Measurements from ENCODE around the gene ADGRB2. TPM values are rescaled to one million over a fixed set of nuclear protein-coding genes. Genes with fewer than 3 reads are reported as not detected.

Gene ADGRB2
- total RNA-seq, 1 experiment from 2014 or later: 10.9 TPM

DNA sequence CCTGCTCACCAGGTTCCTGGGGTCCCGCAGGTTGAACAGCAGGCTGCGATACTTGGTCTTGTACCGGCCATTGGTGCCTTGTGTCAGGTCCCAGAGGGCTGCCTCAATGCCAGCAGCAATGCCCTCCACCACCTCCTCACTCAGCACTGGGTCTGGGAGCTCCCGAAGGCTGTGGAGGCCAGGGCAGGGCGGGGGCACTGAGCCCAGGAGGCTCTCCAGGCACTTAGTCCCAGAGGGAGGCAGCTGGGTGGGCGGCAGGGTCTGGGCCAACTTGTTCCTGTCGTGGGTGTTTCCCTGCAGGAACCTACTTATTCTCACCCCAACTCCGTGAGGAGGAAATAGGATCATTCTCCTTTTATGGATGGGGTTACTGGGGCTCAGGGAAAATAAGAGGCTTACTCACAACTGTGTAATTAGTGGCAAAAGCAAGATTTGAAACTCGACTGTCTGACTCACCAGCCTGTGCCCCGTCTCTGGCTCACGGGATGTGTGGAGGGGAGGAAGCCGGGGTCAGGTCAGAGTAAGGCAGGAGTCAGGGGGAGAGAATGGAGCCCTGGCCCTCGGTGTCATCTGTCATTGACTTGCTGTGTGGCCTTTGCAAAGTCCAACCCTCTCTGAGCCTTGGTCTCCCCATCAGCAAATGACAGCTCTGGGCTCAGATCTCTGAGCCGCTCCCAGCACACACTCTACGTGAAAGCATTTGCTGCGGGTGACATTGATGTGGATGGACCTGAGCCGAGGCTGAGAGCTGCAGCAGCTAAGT is 34.5 kb upstream of the ADGRB2 start:
- Histone ChIP-seq H2AFZ (ENCODE audit: low read length) (no peak overlapping the region), H3K27ac (ENCODE audit: insufficient read length, low read depth, low read length) (no peak overlapping the region), H3K27me3 (ENCODE audit: insufficient read depth, low read length) (no peaks in the 10 kb centered on the region), H3K18ac (ENCODE audit: insufficient read length, low read depth, low read length) (no peak overlapping the region), H3K4me2 (ENCODE audit: insufficient read depth, insufficient read length, low read length) (no peak overlapping the region), H2AK5ac (ENCODE audit: insufficient read length, low read length) (no peak overlapping the region), H4K20me1 (ENCODE audit: control insufficient read depth, insufficient read depth, insufficient read length) (no peaks in the 10 kb centered on the region), H4K8ac (replicated peaks; ENCODE audit: insufficient read length, low read depth, low read length) (no peak overlapping the region), H2BK12ac (ENCODE audit: insufficient read length, low read depth, low read length) (no peak overlapping the region), H3K9me3 (ENCODE audit: control insufficient read depth, low read depth, low read length) (no peaks in the 10 kb centered on the region), H3K4me1 (ENCODE audit: insufficient read depth, low read length) (no peaks in the 10 kb centered on the region), H2BK15ac (ENCODE audit: low read depth, low read length) (no peak overlapping the region), H3K79me2 (ENCODE audit: insufficient read depth, low read length) (no peaks in the 10 kb centered on the region), H4K5ac (ENCODE audit: insufficient read length, low read depth, low read length) (no peak overlapping the region), H3K9ac (ENCODE audit: extremely low read depth, insufficient read length, low read length) (no peak overlapping the region), H3K79me1 (ENCODE audit: insufficient read depth, low read depth, low read length, poor library complexity, severe bottlenecking) (no peaks in the 10 kb centered on the region), H3T11ph (ENCODE audit: low read length) (no peak overlapping the region), H3K23ac (ENCODE audit: insufficient read length, low read depth, low read length) (no peak overlapping the region), H2BK5ac (ENCODE audit: insufficient read length, low read length) (no peak overlapping the region), H4K91ac (ENCODE audit: insufficient read length, low read depth, low read length) (no peak overlapping the region), H2BK20ac (ENCODE audit: low read depth, low read length, poor library complexity, severe bottlenecking) (no peak overlapping the region), H2BK120ac (ENCODE audit: low read depth, low read length, poor library complexity, severe bottlenecking) (no peak overlapping the region), H3K14ac (ENCODE audit: insufficient read depth, low read length) (no peak overlapping the region), H3K4ac (ENCODE audit: low read depth, low read length) (no peak overlapping the region), H3K23me2 (ENCODE audit: insufficient read length, low read depth, low read length, poor library complexity, severe bottlenecking) (no peaks in the 10 kb centered on the region), H3K56ac (ENCODE audit: insufficient read length, low read depth, low read length) (no peak overlapping the region)
- no peak for DNase-seq
- H3K36me3 Mint-ChIP-seq (ENCODE audit: insufficient read depth in 1 of 3, low read depth in 3 of 3): no peaks in the 10 kb centered on the region
- H3K9me3 Mint-ChIP-seq: no peaks in the 10 kb centered on the region; a peak in 1 of 5 replicates
- TF ChIP-seq, protein P1, sequence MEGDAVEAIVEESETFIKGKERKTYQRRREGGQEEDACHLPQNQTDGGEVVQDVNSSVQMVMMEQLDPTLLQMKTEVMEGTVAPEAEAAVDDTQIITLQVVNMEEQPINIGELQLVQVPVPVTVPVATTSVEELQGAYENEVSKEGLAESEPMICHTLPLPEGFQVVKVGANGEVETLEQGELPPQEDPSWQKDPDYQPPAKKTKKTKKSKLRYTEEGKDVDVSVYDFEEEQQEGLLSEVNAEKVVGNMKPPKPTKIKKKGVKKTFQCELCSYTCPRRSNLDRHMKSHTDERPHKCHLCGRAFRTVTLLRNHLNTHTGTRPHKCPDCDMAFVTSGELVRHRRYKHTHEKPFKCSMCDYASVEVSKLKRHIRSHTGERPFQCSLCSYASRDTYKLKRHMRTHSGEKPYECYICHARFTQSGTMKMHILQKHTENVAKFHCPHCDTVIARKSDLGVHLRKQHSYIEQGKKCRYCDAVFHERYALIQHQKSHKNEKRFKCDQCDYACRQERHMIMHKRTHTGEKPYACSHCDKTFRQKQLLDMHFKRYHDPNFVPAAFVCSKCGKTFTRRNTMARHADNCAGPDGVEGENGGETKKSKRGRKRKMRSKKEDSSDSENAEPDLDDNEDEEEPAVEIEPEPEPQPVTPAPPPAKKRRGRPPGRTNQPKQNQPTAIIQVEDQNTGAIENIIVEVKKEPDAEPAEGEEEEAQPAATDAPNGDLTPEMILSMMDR (conservative IDR thresholded peaks at IDR 0.05): no peak
- H3K4me1 Mint-ChIP-seq: peaks cover 17 to 42% of the 10 kb centered on the region in 2 experiments
- no peak overlapping the region for H3K4me3 Mint-ChIP-seq
- no CpG with 5 or more reads among the region's 17 CpGs for WGBS (ENCODE audit: extremely low coverage, insufficient read length, low lambda C conversion rate)
- H3K27me3 Mint-ChIP-seq (ENCODE audit: low read depth): no peaks in the 10 kb centered on the region; the same call in none of the 2 replicates
- H3K27ac Mint-ChIP-seq: no peak overlapping the region
